Measurements from ENCODE around the gene MTHFSD. TPM values are rescaled to one million over a fixed set of nuclear protein-coding genes. Genes with fewer than 3 reads are reported as not detected.

The MTHFSD gene
- total and polyA plus RNA-seq, 2 of the 8 experiments (the other 6 are each of a cell fraction or from before 2014, with no cell fraction given) = 7.1 to 9.8 TPM

DNA sequence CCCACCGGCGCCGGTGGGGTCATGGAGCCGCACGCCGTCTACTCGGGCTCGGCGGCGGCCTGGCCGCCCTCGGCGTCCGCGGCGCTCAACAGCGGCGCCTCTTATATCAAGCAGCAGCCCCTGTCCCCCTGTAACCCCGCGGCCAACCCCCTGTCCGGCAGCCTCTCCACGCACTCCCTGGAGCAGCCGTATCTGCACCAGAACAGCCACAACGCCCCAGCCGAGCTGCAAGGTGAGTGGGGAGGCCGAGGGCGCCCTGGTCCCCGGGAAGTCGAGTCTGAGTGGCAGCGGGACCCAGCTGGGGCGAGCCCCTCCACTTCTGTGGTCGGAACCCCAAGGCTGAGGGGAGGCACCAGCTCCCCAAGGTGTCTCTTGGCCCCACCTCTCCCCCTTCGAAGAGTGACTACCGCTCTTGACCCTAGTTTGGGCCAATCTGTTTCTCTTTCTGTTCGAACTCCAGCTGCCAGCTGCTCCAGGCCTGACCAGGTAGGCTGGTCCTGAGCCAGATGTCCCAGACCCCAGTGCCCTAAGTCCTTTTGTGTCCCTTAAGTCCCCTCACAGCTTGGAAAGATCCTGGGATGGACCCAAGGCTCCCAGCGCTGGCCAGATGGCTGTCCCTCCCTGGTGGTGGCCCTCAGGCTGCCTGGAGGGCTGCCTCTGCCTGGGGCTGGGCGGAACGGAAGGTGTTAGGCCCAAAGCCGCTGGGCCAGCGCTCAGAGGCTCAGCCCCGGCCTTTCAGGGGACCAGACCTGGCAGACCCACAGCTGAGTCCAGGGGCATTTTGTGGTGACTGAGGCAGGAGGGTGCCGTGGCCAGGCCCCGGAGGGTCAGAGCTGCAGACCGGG lies 43.5 kb downstream of the MTHFSD start (continued):
- no peak for TF ChIP-seq HDAC6 (IDR thresholded peaks at IDR 0.05; ENCODE audit: low read depth, low read length)
- no peak for TF ChIP-seq SIN3A (conservative IDR thresholded peaks at IDR 0.05 in 1 of 2, IDR thresholded peaks at IDR 0.05 in 1 of 2; ENCODE audit: low read depth in 1 of 2, low read length in 2 of 2)
- no peak for TF ChIP-seq NRF1 (IDR thresholded peaks at IDR 0.05; ENCODE audit: low read depth, low read length)
- no peak for TF ChIP-seq SIX5 (IDR thresholded peaks at IDR 0.05; ENCODE audit: low read depth, low read length)
- TF ChIP-seq, protein P1, sequence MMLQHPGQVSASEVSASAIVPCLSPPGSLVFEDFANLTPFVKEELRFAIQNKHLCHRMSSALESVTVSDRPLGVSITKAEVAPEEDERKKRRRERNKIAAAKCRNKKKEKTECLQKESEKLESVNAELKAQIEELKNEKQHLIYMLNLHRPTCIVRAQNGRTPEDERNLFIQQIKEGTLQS (IDR thresholded peaks at IDR 0.05; ENCODE audit: insufficient read depth, low read depth, low read length) = no peak
- TF ChIP-seq SP1 (IDR thresholded peaks at IDR 0.05; ENCODE audit: low read depth, low read length) = no peak
- no peak for TF ChIP-seq POLR2A (IDR thresholded peaks at IDR 0.05; ENCODE audit: control extremely low read depth in 1 of 2, low read depth in 2 of 2, low read length in 2 of 2)

Data from H1 (cell line).